GM19467 (cell line): ENCODE data around the gene SPINK9.

ENCODE experiments used
- ATAC-seq: cut with Tn5 transposase; IDR thresholded peaks from one replicate; pipeline ENCODE4 v1.9.1; 2021; ENCODE audit warnings: mild to moderate bottlenecking, moderate library complexity; ENCODE audit not compliant: unreplicated experiment

Gene SPINK9

DNA sequence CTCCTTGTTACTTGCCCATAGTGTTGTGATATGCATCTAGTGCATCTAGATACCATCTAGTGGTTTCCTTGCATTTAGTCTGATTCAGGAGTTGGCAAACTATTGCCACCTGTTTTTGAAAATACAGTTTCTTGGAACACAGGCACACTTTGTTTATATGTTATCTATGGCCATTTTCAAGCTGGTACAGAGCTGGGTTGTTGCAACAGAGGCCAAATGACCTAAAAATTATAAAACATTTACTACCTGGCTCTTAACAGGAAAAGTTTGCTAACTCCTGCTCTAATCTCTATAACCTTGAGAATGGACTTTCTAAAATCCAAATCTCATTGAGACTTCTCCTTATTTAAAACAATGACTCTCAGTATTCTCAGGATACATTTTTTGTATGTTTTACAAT lies 29.0 kb downstream of the SPINK9 start:
- no peak for ATAC-seq

DNA sequence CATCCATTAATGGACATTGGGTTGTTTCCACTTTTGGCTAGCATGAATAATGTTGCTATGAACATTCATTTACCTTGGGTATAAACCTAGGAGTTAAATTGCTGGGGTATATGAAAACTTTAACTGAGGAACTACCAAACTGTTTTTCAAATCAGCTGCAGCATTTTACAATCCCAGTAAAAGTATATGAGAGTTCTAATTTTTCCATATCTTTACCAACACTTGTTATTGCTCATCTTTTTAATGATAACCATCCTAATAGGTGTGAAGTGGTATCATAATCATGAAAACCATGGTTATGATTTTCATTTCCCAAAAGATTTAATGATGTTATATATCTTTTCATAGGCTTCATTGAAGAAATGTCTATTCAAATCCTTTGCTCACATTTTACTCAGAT lies 32.9 kb downstream of the SPINK9 start:
- ATAC-seq: no peak

DNA sequence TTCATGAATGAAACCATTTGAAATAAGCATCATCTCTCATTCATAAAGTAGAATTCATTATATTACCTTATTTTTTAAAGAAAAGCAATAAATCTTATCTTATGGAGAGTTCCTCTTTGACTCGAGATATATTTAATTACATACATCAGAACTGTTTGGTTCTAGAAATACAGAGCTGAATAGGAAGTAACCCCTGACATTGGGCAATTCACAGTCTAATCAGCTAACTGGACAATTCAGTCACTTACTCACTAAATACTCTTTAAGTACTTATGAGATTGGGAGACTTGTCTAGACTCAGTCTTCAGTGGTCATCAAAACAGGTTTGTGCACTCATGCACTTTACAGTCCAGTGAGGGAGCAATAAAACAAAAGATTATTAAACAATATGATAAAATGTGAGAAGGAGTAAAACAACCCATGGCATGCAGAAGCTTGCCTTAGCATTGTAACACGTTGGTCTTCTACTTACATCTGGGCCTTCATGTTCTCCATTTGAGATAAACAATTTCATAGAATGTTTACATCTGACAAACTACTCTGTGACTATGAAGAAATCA lies 36.9 kb downstream of the SPINK9 start:
- ATAC-seq: no peak

DNA sequence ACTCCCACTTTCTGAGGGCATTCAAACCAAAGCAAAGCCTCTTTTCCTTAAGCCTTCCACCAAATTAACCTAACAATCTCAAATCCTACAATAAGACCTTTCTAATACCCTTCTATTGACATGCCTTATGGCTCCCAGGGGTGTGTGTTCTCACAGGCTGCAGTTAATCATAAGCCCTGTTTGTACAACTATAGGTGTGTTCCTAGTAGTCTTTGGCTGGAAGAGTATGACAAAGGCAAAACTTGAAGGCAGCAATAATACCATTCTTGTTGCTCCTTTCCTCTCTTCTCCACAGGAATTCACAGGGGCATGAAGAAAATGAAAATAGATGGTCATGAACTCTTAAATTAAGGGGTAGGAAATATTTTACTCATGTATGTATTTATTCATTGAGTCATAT lies 37.5 kb downstream of the SPINK9 start:
- ATAC-seq: no peak

DNA sequence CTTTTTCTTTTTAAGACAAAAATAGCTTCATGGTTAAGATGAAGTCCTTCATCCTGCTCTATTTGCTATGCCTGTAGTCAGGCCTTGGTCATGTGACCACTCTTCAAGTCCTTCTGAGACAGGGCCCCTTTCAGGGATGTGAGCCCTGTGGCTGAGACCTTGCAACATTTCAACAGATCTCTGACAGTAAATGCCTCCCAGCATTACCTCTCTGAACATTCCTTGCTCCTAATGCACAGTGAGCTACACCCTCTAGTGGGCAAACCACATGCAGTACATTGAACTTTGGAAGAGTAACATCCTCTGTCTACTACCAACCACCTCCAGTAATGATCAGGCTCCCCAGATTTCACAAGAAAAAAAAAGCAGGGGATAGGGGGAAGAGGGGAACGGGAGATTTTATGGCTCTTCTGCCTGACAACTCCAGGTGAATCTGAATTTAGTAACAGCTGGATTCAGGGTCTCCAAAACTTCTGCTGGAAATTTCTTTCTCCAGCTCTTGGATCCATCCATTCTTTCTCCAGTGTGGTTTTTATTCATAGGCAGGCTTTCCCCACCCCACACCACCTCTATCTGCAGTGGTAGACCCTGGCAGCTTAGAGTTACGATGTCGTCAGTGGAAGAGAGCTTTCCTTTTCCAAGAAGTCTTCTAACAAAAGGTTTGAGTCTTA lies 39.5 kb downstream of the SPINK9 start:
- peak; percentile 73 for ATAC-seq

DNA sequence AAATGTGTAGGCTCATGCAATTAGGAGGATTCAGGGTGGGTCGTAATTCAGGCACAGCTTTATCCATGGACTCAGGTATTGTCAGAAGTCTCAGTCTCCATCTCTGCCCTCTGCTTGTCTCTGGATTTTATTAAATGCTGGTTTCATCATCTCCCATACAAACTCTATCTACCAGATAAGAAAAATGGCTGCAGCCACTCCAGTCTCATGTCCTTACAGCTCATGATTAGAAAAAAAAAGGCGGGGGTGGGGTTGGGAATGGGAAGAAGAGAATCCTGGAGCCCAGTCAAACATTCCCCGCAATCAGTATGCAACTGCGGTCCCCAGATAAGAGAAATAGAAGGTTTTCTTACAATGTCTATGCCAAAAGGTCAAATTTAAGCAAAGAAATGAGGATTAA lies 40.8 kb downstream of the SPINK9 start:
- no peak for ATAC-seq

DNA sequence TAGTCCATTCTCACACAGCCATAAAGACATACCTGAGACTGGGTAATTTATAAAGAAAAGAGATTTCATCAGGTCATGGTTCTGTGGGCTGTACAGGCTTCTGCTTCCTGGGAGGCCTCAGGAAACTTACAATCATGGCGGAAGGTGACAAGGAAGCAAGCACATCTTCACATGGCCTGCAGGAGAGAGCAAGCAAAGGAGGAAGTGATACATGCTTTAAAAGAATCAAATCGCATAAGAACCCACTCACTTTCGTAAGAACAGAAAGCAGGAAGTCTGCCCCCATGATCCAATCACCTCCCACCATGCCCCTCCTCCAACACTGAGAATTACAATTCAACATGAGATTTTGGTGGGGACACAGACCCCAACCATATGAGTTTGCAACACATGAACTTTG lies 43.3 kb downstream of the SPINK9 start:
- ATAC-seq: no peak

DNA sequence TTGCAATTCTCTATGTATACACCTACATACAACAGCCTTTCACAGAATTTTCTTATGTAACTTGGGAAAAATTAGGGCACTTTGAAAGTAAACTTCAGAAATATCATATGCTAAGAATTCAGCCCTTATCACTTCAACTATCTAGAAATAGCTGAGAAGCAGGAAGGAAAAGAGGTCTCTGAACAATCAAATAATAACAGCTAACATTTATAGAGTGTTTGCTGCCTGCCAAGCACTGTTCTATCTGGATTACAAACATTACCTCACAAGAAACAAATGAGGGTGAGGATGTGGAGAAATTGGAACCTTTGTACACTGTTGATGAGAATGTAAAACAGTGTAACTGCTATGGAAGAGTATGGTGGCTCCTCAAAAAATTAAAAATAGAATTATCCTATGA lies 44.0 kb downstream of the SPINK9 start:
- no peak for ATAC-seq

DNA sequence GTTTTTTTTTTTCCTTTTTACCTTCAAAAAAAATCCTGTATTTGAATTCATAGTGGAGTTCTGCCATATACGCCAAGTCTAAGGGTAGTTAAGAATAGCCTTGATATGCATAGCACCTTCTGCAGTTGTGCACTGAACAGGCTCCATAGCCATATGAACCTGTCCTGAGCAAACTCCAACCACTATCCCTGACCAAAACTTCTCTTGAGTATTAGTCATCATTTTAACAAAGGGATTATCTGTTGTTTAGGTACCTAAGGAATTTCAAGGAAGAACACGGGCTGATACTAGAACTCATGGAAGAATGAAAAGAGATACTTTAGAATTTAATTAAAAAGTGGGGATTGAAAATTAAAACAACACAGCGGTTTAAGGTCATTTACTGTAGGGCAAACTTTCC lies 46.5 kb downstream of the SPINK9 start:
- ATAC-seq: no peak

DNA sequence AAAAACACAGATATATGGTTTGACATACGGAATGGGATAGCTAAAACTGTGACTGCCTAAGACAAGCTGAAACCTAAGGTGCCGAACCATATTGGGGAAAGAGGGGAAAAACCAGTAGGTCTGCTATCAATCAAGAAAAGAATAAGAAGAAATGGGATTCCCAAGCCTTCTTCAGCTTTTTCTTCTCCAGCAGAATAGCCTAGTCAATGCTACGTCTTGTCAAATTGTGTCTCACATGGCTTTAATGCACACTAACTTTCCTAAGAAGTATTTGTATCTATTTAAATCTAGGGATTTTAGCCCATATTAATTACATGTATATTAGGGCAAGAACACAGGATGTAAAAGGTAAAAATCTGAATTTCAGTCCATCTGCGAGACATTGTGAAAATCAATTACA lies 47.6 kb downstream of the SPINK9 start:
- ATAC-seq: no peak

DNA sequence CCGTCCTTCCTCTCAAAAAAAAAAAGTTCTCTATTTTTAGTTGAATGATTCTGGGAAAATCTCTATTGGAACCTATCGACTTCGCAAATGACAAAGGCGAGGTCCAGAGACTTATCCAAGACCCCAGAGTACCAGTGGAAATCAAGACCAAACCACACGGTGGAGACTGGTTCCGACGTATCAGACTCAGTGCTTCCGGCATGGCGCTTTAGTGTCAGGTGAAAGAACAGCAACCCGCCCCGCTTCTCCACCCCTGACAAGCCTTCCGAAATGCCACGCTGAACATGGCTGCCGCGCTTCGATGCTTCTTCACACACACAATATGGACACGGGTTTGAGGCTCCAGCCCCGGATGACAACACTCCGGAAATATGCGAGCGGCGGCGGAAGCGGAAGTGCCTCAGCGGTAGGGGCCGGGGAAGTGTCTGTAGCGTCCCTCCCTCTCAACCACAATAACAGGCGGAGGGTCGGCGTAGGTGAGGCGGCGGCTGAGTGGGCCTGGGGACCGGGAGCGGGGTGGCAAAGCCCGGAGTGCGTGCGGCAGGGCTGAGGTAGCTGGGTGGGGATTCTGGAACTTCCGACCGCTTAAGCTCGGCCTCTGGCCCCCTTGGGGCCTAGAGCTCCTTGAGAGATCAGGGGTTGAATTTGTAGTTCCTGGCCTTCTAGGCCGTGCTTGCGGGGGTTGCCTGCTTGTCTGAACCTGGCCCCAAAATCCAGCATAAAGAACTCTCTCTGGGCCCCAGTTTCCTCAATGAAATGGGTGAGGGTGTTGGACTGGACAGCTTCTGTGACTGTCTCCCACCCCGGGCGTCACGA lies 48.4 kb downstream of the SPINK9 start, which contains the start of gene FBXO38:
Gene FBXO38, plus strand, starts transcription at position 395 of the 816 bp plus-strand sequence. CDS start 10,819 bp downstream, outside the sequence.
- peak; percentile 99 for ATAC-seq

DNA sequence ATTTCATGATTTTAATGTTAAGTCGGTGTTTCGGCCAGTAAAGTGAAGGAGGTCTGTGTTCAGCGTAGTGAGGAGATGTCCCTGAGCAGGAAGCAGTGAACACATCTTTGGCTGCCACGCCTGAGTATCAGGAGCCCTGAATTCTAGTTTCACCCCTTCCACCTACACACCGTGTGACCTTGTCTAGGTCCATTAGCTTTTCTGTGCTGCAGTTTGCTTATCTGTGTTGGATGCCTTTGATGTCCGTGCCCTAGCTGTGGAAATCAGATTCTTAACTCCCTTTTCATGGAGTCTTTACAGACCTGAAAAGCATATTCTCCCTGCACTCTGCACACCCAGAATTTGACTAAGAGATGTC lies 49.0 kb downstream of the SPINK9 start:
- no peak for ATAC-seq

DNA sequence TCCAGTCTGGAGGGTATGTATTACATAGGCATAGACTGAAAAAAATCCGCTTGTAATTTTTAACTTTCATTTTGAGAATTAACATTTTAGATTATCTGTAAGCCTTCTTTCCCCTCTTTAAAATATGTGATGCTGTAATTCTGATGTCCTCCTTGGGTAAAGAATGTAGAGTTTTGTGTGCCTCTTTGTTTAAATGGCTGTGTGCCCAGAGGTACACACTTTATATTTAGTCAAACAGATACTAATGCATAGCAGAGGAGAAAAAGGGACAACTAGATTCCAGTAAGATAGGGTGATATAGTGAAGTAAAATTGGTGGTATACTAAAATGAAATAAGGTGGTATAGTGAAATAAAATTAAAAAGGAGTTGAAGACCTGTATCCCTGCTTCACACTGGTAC lies 49.7 kb downstream of the SPINK9 start:
- ATAC-seq: no peak

DNA sequence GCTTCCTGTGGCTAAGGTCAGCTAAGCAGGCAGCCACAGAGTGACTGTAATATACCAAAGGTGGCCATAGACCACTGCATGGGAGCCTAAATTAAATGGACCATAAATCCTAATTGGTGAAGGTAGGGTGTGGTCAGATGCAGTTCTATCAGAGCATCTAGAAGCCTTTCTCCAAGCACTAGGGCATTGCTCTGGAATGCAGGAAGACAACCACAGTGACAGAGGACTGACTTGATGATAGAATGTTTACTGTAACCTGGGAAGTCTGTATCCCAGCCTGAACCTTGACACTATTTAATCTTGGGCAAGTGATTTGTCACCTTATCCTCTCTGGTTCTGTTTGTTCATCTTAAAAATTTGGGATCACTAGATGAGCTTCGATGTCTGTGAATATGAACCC lies 50.7 kb downstream of the SPINK9 start:
- ATAC-seq: no peak

DNA sequence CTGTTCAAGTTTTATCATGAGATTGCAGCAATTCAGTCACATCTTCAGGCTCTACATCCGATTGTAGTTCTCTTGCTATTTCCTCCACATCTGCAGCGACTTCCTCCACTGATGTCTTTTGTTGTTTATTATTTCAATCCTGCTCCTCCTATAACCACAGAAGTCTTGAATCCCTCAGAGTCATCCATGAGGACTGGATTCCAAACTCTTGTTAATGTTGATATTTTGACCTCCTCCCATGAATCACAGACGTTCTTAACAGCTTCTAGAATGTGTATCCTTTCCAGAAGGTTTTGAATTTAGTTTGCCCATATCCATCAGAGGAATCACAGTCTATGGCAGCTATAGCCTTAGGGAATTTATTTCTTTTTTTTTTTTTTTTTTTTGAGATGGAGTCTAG lies 52.0 kb downstream of the SPINK9 start:
- ATAC-seq: no peak

DNA sequence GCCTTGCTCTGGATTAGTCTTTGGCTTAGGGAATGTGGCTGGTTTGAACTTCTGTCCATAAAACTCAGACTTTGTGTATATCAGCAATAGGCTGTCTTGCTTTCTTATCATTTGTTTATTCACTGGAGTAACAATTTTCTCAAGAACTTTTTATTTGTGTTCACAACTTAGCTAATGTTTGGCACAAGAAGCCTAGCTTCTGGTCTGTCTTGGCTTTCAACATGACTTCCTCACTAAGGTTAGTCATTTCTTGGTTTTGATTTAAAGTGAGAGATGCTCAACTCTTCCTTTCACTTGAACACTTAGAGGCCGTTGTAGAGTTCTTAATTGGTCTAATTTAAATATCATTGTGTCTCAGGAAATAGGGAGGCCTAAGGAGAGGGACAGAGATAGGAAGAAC lies 53.3 kb downstream of the SPINK9 start:
- no peak for ATAC-seq
